ENCODE measurements around the gene KLHL29.

KLHL29 gene

GRCh38 chr2:23584054-23584745, 199.2 kb downstream of the KLHL29 start:
- no peak for DNase-seq

- DNase-seq = no peak
Measured at GRCh38 chr2:23585273-23586170, 200.5 kb downstream of the KLHL29 start.

GRCh38 chr2:23586741-23587306, 201.8 kb downstream of the KLHL29 start:
- no peak for DNase-seq

- DNase-seq = no peak
Measured at GRCh38 chr2:23587341-23587880, 202.4 kb downstream of the KLHL29 start.

- DNase-seq = no peak
Measured at GRCh38 chr2:23588106-23588505, 203.1 kb downstream of the KLHL29 start.

GRCh38 chr2:23588508-23589201, 203.7 kb downstream of the KLHL29 start:
- DNase-seq = no peak

- DNase-seq = no peak
Measured at GRCh38 chr2:23589220-23589647, 204.3 kb downstream of the KLHL29 start.

- DNase-seq = no peak
Measured at GRCh38 chr2:23589739-23590138, 204.8 kb downstream of the KLHL29 start.

- no peak for DNase-seq
Measured at GRCh38 chr2:23590241-23590869, 205.4 kb downstream of the KLHL29 start.

GRCh38 chr2:23591111-23591510, 206.1 kb downstream of the KLHL29 start:
- no peak for DNase-seq

- DNase-seq = no peak
Measured at GRCh38 chr2:23592061-23592685, 207.2 kb downstream of the KLHL29 start.

- DNase-seq = no peak
Measured at GRCh38 chr2:23592898-23593751, 208.1 kb downstream of the KLHL29 start.

- DNase-seq = no peak
Measured at GRCh38 chr2:23593752-23594459, 208.9 kb downstream of the KLHL29 start.

- DNase-seq = no peak
Measured at GRCh38 chr2:23594460-23594825, 209.5 kb downstream of the KLHL29 start.

GRCh38 chr2:23595021-23595420, 210.0 kb downstream of the KLHL29 start:
- no peak for DNase-seq

- DNase-seq = no peak
Measured at GRCh38 chr2:23595601-23596251, 210.7 kb downstream of the KLHL29 start.

GRCh38 chr2:23596316-23596885, 211.4 kb downstream of the KLHL29 start:
- no peak for DNase-seq

- no peak for DNase-seq
Measured at GRCh38 chr2:23597687-23598086, 212.7 kb downstream of the KLHL29 start.

- DNase-seq = no peak
Measured at GRCh38 chr2:23599006-23599405, 214.0 kb downstream of the KLHL29 start.
